A673 (cell line): Measurements from ENCODE around the gene FXYD2.

Experiments
- CTCF ChIP-seq: fragments of 300-800, 200-600 bp; sonication (generic); conservative IDR thresholded peaks from 2 replicates; pipeline ENCODE4 v1.5.1; 2017; ENCODE audit warnings: low read depth, mild to moderate bottlenecking, antibody characterized with exemption, low read length, moderate library complexity, mixed read lengths
- EZH2 ChIP-seq: fragments of 200-600 bp; sonication (generic); IDR thresholded peaks from 2 replicates; pipeline ENCODE4 v1.6.1; 2017; ENCODE audit warnings: borderline replicate concordance, low read depth, mild to moderate bottlenecking, mixed read lengths, antibody characterized with exemption, low read length; ENCODE audit not compliant: poor library complexity, severe bottlenecking

GRCh38 chr11:117873828-117874125 is 49.2 kb upstream of the FXYD2 start:
- TF ChIP-seq CTCF = no peak
- TF ChIP-seq EZH2 = no peak
